ENCODE results near the gene ANTXR1.

ANTXR1 gene

DNA sequence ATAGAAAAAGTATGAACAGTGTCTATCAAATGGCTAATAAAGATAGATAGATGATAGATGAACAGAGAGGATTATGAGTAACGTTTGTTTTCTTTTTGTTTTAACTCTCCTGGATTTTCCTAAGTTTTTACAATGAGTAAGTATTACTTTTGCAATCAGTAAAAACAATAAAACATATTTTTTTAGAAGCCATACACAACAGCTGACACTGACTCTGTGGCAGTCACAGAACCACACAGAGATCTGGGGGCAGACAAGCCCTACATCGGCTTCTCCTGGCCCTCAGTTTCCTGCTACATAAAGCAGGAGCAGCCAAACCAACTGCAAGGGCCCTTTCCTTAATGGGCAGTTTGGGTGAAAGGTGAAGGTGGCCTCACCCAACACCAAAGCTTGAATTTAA is 63.6 kb downstream of the ANTXR1 start:
- DNase-seq: no peak

DNA sequence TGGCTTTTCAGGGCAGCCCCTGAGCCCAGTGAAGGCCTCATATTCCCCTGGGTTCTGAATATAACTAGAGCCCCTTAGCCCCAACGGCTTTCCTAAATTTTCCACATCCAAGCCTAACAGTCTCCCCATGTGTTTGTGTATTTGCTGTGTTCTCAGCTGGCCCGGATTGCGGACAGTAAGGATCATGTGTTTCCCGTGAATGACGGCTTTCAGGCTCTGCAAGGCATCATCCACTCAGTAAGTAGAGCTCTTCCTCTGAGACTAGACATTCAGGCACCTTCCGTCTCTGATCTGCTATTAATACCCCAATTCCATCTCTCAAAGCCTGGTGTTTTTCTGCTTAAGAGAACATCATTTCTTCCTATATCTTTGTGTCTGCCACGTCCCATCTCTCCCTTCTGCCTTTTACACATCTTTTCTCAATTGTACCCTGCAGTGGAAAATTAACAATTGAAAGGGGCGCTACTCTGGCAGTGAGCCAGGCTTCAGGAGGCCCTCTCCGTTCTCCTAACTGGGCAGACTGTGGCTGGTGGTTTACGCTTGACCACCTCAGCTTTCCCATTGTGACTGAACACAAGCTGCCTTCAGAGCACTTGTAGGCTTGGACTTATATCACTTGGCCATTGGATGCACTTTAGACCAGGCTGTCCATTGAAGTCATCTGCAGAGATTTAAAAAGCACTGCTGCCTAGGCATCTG is 64.4 kb downstream of the ANTXR1 start:
- no peak for DNase-seq

DNA sequence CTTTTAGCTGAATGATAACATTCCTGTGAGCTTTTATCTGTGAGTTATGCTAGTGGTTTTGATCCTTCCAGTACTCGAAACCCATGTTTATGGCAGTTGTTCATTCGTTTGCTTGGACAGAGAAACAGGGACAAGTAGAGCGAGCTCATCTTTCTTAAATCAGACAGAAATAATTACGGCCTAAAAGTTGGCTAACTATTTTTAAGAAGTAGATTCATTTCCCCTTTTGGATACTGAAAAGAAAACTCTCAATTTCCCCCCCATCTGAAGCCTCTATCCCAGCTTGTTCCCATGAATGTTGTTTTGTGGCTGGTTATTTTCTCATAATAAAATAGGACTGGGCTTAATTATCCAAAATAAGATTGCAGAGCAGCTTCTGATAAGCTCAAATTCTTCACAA is 67.1 kb downstream of the ANTXR1 start:
- DNase-seq: no peak

DNA sequence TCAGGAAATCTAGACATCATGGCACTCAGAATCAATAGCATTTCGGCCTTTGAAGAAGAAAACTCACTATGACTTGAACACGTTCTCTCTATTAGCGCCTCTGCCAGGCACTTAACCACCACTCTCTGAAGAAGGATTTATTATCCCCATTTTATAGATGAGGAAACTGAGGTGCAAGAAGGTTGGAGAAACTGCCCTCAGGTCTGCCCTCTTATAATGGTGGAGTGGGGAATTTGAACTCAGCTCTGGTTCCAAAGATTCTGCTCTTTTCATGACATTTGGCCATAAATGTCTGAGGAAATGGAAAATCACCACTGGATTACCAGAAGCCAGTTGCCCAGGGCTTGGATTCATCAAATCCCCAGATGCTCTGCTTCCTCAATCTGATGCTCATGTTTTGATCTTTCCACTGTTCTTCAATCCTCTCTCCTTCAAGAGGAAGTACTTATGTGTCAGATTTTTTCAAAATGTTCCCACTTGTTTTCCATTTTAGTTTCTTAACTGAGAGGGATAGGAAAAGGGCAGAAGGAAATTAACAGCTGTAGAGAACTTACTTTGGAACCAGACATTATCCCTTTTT is 68.1 kb downstream of the ANTXR1 start:
- DNase-seq: no peak

DNA sequence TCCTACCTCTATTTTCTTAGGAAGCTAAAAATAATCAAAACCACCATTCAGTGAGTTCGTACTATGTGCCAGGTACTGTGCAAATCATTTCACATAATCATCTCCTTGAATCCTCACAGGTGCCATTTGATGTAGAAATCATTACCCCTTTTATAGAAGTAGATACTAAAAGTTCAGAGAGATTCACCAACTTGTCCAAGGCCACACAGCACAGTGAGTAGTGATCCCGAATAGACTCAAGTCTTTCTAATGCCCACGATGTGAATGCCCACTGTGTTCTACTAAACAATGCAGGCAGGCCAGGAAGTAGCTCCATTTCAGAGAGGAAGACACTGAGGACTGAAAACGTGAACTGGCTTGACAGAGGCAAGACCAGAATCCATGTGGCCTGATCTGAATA is 68.8 kb downstream of the ANTXR1 start:
- no peak for DNase-seq

DNA sequence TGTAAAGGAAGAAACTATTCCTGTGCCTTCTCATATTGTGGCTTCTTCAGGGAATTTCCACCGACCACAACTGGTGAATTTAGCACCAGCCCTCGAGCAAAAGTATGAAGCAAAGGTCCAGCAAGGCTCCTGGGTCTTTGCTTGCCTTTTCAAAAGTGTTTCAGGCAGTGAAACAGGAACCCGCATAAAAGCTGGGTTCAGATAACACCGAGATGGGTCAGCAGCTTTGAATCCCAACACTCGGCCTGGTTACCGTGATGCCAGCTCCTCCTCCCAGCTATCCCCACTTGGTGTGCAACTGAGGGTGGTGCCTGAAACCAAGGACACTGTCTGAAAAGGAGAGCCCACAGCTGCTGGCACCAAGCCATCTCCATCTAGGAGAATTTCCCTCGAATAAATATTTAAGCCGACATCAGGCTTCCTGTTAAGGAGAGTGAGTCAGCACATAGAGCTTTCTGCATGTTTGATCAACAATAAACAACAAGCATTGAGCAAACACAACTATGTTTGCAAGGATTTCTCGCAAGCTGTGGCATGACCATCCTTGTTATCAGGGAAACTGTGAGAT is 69.5 kb downstream of the ANTXR1 start:
- DNase-seq: no peak

DNA sequence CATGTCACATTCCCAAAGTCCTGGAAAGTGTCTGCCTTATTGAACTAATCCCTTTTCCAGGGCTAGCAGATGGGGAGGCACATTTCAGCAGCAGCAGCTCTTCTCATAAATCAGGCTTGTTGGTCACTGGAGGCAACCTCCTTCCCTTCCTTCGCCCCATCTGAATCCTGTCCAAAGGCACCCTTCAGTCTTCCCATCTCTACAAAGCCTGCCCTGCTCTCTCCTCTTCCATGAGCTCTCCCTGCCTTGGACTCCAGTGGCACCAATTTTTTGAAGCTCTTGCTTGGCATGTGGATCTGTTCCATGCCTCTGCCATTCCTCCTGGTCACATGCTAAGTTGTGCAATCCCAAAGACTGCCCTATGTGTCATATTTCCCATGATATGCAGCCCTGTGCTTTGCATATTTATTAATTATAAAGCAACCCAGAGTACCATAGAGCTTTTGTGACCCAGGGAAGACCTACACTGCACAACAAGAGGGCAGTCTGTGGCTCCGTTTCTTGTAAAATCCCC is 70.3 kb downstream of the ANTXR1 start:
- no peak for DNase-seq

DNA sequence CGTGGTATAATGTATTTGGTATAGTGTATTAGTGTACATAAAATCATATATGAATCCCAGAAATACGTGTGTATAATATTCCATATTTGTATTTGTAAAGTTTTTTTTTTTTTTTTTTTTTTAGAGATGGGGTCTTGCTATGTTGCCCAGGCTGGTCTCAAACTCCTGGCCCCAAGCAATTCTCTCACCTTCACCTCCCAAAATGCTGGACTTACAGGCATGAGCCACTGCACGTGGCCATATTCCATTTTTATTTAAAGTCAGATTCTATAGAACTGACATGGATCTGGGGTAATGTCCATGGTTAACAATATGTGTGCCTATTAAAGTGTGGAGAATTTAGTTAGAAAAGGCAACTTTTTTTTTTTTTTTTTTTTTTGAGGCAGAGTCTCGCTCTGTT is 71.5 kb downstream of the ANTXR1 start:
- no peak for DNase-seq

DNA sequence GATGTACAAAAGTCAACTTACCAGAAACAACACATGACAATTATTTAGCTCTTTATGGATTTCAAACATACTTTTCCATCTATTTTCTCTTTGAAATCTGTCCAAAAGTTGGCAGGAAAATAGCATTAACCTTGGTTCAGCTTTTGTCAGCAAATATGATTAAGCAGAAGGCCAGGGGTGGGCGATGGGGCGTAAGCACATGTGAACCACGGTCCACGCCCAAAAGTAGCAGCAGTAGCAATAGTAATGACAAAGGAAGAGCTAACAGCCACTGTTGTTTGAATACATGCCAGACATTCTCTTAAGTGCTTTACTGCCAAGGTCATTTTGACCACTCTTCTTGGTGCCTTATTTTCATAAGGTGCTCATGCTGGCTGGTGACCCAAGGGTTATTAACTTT is 73.5 kb downstream of the ANTXR1 start:
- no peak for DNase-seq

DNA sequence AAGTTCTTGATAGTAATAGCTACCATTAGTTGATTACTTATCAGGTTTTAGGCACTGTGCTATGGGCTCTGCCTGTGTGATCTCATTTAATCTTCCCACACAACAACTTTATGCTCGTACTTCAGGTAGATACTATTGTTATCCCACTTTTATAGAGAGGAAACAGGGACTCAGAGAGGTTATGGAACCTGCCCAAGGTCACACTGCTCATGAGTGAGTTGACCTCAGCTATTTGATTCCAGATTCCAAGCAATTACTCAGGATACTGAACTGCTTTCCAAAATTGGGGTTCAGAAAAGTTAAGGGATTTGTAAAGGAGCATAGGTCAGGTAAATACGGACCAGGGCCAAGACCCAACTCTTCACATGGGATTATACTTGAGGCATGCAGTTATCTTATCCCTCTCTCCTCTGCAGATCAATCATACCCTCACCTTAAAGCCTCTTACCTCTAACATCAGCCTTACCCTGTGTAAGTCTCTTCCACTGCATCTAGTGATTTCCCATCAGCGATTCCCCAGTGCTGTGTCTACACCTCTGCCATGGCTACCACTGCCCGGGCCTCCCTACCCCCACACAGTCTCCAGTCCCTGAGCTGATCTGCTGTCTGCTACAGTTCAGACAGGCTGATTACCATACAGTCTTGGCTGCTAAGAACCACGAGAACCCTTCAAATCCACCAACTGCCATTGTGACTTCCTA is 74.4 kb downstream of the ANTXR1 start:
- no peak for DNase-seq

DNA sequence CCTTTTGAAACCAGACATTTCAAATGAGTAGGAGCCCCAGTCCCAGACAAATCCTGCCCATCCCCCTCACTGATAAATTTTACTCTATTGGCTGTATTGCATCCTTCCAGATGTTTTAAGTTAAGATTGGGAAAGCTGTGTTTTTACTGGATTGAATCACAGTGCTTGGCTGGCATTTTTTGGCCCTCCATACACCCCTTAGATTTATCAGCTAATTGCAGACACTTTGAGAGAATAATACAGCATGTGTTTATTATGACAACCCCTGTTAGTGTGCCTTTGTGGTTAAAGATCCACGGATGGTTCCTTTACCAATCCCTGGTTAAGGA is 74.9 kb downstream of the ANTXR1 start:
- DNase-seq: no peak

DNA sequence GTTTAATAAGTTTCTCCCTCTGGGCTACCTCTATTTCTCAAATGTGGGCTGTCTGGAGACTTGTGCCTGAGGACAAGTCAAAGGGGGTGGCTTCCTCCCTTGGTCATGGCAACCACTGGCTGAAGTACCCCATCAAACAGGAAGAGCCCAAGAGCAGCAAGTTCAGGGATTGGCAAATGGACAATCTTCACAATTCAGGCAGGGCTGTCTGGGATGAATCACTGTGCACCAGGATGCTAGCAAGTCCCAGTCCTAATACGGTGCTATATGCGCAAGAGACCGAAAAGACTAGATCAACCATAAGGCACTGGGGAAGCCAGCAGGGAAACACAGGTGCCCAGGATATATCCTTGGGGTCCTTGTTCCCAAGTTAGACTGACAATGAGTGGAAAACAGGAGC is 75.5 kb downstream of the ANTXR1 start:
- DNase-seq: no peak

DNA sequence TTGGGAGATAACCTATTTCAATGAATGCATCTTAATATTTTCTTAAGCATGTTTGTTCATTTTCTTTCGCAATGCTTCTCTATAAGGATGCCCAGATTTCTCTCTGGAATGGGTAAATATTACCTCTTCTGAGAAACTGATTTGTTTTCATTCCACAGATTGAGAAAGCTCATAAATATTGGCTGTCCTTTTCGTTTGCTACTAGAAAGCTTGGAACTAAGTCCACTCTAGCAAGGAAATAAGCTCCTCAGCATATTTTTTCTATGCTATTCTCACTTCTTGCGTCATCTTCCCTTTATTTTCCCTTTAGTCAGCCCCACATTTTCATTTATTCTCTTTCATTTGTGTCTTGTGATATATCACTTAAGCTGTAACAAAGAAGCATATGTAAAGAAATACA is 76.3 kb downstream of the ANTXR1 start:
- no peak for DNase-seq

DNA sequence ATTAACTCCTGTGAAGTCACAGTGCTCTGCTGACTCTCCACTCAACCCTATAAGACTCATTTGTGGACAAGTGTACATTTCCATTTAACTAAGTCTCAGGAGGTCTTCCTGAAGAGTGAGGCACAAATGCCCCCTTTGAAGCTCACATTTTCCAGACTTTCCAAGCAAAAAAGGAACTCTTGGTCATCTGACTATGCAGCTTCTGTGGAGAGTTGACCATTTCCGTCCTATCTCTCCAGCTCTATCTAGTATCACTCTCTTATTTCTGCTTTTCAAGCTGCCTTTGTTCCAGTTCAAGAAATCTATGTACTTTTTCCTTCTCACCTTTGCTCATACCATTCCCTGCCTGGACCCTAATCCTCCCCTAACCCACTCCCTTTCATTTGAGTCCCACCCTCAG is 77.0 kb downstream of the ANTXR1 start:
- no peak for DNase-seq

DNA sequence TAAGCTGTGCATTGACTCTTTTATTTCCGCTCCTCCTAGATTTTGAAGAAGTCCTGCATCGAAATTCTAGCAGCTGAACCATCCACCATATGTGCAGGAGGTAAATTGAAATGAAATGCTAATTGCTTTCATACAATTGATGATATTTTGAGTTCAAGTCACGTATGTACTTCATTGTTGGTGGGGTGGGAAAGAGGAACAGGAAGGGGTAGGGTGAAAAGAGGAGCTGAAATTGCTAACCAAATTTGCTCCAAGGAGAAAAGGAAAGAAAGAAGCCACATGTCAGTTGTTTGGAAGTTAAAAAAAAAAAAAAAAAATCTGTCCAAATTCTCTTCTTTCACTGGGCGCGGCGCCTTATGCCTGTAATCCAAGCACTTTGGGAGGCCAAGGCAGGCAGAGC is 77.8 kb downstream of the ANTXR1 start:
- no peak for DNase-seq

DNA sequence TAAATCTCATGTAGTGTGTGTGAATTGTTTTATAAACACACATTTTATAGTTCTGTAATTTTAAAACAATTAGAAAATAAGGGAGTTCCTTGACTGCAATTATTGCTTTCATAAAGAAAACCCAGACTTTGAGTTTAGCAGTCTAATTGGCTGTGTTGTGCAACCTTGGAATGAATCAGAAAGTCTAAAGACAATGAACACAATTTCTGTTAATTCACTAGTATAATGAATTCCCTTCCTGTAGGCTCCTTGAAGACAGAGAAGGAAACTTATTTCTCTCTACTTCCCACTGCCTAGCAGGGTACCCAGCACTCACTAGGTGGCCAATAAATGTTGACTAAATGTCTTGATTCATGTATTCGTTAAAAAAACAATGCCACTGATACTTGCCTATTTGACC is 79.9 kb downstream of the ANTXR1 start:
- no peak for DNase-seq

DNA sequence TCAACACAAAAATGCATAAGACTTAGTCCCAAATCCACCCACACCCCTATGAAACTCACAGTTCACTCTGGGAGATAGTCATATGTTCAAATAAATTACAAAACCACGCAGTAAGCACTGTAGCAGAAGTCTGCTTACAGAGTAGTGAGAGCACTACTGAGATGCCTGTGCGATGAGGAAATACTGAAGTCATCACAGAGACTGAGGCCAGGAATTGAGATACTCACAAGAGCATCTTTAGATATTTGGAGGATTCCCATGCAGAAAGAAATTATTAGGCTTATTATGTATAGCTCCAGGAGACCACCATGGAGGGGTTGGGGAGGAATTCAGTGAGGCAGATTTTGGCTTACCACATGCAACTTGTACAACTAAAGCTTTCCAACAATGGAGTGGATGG is 82.3 kb downstream of the ANTXR1 start:
- DNase-seq: no peak

DNA sequence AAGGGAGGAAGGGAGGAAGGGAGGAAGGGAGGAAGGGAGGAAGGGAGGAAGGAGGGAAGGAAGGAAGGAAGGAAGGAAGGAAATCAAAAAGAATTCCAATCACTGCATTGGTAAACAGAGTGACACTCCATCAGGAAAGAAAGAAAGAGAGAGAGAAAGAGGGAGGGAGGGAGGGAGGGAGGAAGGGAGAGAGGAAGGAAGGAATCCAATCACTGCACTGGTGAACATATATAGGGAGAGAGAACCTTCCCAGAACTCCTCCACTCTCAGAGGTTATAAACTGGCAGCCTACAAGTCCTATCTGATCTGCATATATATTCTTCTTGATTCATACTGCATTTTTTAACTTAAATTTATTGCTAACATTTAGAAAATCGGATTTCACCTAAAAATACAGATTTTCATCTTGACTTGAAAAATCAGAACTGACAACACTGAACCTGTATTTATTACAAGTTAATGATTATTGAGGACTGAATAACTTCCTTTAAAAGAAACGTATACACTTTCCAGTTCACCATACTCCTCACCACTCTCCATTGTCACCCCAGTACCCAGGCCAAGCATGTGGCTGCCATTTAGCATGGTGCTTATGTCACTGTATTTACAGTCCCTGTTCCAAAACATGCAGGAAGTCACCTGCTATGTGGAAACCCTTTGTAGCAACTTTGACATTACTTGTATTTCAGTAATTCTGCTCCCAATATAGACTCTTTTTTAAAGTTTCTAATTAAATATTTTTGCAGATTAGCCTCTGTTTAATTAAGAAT is 83.5 kb downstream of the ANTXR1 start:
- DNase-seq: no peak

DNA sequence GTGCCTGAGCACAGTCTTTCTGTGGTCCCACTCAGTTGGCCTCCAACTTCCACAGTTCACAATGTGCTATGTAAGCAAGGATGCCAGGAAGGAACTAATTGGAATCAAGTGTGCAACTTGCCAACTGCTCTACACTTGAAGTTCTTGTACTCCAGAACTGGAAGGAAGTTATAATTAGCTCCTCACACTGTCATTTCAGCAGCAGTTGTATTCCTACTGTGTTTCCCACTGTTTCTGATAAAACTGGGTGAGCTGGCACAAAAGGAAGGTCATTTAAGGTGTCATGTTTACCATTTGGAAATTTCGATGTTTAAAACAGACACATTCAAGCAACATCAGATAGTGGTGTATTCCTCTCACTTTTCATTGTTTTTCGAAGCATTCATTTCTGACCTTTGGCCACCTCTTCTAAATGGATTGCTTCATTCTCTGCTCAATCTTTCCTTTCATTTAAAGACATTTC is 84.2 kb downstream of the ANTXR1 start:
- no peak for DNase-seq

DNA sequence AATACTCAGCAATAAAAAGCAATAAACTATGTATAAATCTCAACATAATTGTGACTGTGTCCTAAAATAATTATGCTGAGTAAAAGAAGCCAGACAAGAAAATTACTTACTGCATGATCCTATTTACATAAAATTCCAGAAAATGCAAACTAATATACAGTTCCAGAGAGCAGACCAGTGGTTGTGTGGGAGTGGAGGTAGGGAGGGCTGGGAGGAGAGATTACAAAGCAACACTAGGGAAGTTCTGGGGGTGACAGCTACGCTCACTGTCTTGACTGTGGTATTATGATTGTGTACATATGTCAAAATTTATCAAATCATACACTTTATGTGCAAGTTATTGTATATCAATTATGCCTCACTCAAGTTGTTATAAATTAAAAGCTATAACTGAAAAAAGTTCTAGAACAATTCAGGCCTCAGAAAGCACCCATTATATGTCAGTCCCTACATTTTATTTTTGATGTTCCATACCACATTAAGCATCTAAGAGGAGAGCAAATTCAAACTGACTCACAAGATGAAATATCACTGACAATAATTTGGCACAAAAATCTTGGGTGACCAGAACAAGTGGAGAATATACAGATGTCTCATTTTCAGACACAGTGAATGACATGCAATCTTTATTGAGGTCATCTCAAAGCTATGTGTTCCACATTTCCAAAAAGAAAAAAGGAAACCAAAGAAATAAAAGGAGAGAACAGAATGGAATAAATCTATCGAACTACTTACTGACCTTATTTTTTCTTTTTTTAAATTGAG is 85.1 kb downstream of the ANTXR1 start:
- DNase-seq: no peak

DNA sequence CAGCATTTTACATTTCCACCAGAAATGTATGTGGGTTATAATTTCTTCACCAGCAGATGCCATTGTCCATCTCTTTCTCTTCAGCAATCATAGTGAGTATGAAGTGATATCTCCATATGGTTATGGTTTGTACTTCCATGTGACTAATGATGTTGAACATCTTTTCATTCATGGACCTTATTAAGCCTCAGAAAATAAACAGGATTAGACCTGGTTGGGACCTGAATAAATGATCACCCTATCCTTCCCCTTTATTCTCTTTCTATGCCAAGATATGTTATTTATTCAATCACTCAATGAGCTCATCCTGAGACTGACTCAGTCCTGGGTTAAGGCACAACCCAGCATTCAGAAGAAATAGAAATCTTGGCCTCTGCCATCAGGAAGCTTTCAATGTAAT is 86.6 kb downstream of the ANTXR1 start:
- no peak for DNase-seq

DNA sequence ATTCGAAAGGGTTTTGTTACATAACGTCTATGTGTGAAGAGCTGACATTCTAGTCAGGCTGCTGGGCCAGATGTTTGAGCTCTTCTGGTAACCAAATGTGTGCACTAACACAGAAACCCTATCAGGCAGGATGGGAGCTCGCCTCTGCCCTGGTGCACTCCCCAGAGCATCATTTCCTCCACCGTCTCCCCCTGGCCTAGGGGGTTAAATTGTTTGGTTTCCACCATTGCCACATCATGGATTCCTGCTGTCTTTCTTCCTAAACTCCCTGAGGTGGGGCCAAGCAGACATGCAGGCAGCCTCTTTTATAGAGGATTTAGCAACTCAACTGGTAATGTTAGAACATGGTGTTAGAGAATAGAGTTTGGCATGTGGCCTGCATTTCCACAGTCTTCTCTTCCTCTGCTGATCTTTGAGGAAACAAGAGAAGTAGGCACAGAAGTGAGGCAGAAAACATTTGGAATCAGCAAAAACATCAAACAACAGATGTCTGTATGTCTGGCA is 87.3 kb downstream of the ANTXR1 start:
- no peak for DNase-seq

All from activated CD4-positive, alpha-beta T cell treated with anti-CD3 and anti-CD28 coated beads for 48 hours (primary cell).